Lower lobe of right lung (tissue), 2 donors: Measurements from ENCODE around the gene ST8SIA1. TPM values are rescaled to one million over a fixed set of nuclear protein-coding genes. Genes with fewer than 3 reads are reported as not detected.

Experiments
- ATAC-seq, 2 donors: fragments of 200-7000 bp; cut with Tn5 transposase; one replicate each; pipeline ENCODE4 v1.9.1; 2020 to 2022; ENCODE audit warnings: mild to moderate bottlenecking in 2 of 2, moderate library complexity in 2 of 2
- DNase-seq: peaks from one replicate; pipeline ENCODE4 v3.0.0-alpha.2; 2020
- H3K27ac ChIP-seq: fragments of 200-600 bp; one replicate; pipeline ENCODE4 v1.8.0; 2022
- H3K27me3 ChIP-seq: fragments of 200-600 bp; one replicate; pipeline ENCODE4 v1.8.0; 2022; ENCODE audit warnings: low read depth
- H3K36me3 ChIP-seq: fragments of 200-600 bp; one replicate; pipeline ENCODE4 v1.8.0; 2022; ENCODE audit warnings: mild to moderate bottlenecking
- H3K4me1 ChIP-seq: fragments of 200-600 bp; one replicate; pipeline ENCODE4 v1.8.0; 2022
- H3K4me3 ChIP-seq: fragments of 200-600 bp; one replicate; pipeline ENCODE4 v1.8.0; 2022; ENCODE audit warnings: mild to moderate bottlenecking
- H3K9me3 ChIP-seq: fragments of 200-600 bp; one replicate; pipeline ENCODE4 v1.8.0; 2022
- intact Hi-C: fragments of 100-400 bp; cut with DNase I; formaldehyde crosslinking; loops from one replicate; pipeline ENCODE4 v1.11.0; 2022
- total RNA-seq: library from RNA; stranded (reverse); fragmentation: NEBNext Ultra II Directional; extraction: Animal tissue kit (Norgen Biotek cat#: 25700); gene quantifications from one replicate; pipeline ENCODE4 v1.2.1, GENCODE V29; 2021
- TF ChIP-seq, protein P1 (sequence below): fragments of 200-600 bp; IDR thresholded peaks from one replicate; pipeline ENCODE4 v1.8.0; 2022; ENCODE audit warnings: antibody characterized with exemption, mild to moderate bottlenecking
- donor health status: DM: no; HTN: yes; CAD: no; lungs with severe emphysema.

ST8SIA1 gene
- total RNA-seq, 1 donor from 2014 or later: 9.1 TPM

DNA sequence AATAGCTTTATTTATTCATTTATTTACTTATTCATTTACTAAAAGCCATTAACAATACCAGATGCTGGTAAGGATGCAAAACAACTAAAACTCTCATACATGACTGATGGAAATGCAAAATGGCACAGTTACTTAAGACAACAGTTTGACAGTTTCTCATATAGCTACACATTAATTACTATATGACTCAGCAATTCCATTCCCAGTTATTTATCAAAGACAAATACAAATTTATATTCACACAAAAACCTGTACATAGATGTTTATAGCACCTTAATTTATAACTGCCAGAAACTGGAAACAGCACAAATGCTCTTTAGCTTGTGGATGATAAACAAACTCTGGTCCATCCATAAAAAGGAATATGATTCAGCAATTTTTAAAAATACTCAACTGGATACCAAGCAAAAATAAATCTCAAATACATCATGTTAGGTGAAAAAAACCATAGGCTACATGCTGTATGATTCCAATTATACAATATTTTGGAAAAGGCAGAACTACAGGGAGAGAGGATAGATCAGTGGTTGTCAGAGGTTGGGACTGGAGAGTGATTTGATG, 37.9 kb upstream of the ST8SIA1 start:
- Histone ChIP-seq H3K9me3 (no peaks in the 10 kb centered on the region), H3K4me1 (no peaks in the 10 kb centered on the region), H3K36me3 (no peaks in the 10 kb centered on the region), H3K4me3 (no peak overlapping the region), H3K27me3 (no peaks in the 10 kb centered on the region), H3K27ac (no peak overlapping the region)
- TF ChIP-seq, protein P1, sequence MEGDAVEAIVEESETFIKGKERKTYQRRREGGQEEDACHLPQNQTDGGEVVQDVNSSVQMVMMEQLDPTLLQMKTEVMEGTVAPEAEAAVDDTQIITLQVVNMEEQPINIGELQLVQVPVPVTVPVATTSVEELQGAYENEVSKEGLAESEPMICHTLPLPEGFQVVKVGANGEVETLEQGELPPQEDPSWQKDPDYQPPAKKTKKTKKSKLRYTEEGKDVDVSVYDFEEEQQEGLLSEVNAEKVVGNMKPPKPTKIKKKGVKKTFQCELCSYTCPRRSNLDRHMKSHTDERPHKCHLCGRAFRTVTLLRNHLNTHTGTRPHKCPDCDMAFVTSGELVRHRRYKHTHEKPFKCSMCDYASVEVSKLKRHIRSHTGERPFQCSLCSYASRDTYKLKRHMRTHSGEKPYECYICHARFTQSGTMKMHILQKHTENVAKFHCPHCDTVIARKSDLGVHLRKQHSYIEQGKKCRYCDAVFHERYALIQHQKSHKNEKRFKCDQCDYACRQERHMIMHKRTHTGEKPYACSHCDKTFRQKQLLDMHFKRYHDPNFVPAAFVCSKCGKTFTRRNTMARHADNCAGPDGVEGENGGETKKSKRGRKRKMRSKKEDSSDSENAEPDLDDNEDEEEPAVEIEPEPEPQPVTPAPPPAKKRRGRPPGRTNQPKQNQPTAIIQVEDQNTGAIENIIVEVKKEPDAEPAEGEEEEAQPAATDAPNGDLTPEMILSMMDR: no peak
- DNase-seq (no peak), ATAC-seq (no peak)
- intact Hi-C loops: no loop called here

DNA sequence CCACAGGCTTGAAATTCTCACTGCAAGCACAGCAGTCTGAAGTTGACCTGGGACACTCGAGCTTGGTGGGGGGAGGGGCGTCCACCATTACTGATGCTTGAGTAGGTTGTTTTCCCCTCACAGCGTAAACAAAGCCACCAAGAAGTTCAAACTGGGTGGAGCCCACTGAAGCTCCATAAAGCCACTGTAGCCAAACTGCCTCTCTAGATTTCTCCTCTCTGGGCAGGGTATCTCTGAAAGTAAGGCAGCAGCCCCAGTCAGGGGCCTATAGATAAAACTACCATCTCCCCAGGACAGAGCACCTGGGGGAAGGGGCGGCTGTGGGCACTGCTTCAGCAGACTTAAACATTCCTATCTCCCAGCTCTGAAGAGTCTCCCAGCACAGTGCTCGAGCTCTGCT, 31.7 kb upstream of the ST8SIA1 start:
- Histone ChIP-seq H3K9me3 (no peaks in the 10 kb centered on the region), H3K36me3 (no peaks in the 10 kb centered on the region), H3K4me3 (no peak overlapping the region), H3K27ac (no peak overlapping the region), H3K27me3 (no peaks in the 10 kb centered on the region), H3K4me1 (no peaks in the 10 kb centered on the region)
- ATAC-seq (no peak), DNase-seq (no peak)
- TF ChIP-seq, protein P1: no peak
- intact Hi-C loops: no loop called here

DNA sequence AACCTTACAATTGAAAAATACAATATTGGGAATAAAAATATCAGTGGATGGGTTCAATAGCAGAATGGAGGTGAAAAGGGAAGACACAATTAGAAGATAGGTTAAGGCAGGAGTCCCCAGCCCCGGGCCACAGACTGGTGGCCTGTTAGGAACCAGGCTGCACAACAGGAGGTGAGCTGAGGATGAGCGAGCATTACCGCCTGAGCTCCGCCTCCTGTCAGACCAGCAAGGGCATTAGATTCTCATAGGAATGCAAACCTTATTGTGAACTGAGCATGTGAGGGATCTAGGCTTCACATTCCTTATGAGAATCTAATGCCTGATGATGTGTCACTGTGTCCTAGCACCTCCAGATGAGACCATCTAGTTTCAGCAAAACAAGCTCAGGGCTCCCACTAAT, 27.3 kb upstream of the ST8SIA1 start:
- Histone ChIP-seq H3K4me3 (no peak overlapping the region), H3K9me3 (no peaks in the 10 kb centered on the region), H3K36me3 (no peaks in the 10 kb centered on the region), H3K27me3 (no peaks in the 10 kb centered on the region), H3K4me1 (no peaks in the 10 kb centered on the region), H3K27ac (no peak overlapping the region)
- intact Hi-C loops: no loop called here
- no peak for ATAC-seq
- no peak for DNase-seq
- TF ChIP-seq, protein P1: no peak

DNA sequence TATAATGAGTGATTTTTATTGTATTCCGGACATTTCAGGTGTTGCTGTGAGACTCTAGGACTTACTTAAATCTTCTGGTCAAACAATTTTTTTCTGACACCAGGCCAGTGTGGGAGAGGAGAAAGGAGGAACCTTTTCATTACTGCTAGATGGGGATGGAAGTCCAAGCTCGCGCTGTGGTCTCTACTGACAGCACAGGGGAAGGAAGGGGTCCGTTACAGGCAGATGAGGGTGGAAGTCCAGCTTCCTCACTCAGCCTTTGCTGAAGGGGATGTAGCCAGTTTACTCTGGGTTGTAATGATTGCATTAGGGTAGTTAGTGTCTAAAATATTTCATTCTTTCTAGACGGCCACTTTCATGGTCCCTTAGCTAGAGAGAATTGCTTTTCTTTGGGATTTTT, 26.3 kb upstream of the ST8SIA1 start:
- Histone ChIP-seq H3K9me3 (no peaks in the 10 kb centered on the region), H3K4me1 (no peaks in the 10 kb centered on the region), H3K27ac (no peak overlapping the region), H3K27me3 (no peaks in the 10 kb centered on the region), H3K4me3 (no peak overlapping the region), H3K36me3 (no peaks in the 10 kb centered on the region)
- intact Hi-C loops: no loop called here
- TF ChIP-seq, protein P1: no peak
- DNase-seq: no peak
- no peak for ATAC-seq

DNA sequence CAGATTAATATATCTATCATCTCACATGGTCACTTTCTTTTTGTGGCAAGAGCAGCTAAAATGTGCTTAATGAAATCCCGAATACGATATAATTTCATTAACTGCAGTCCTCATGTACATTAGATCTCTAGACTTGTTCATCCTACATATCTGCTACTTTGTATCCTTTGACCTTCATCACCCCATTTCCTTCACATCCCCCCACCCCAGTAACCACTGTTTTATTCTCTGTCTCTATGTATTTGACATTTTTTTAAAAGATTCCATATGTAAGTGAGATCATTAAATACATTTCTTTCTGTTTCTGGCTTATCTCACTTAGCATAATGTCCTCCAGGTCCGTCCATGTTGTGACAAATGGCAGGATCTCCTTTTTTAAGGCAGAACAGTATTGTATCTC, 23.0 kb upstream of the ST8SIA1 start:
- TF ChIP-seq, protein P1: no peak
- no peak for DNase-seq
- Histone ChIP-seq H3K36me3 (no peaks in the 10 kb centered on the region), H3K27me3 (no peaks in the 10 kb centered on the region), H3K9me3 (no peaks in the 10 kb centered on the region), H3K4me1 (no peaks in the 10 kb centered on the region), H3K27ac (no peak overlapping the region), H3K4me3 (no peak overlapping the region)
- ATAC-seq: no peak
- intact Hi-C loops: no loop called here

DNA sequence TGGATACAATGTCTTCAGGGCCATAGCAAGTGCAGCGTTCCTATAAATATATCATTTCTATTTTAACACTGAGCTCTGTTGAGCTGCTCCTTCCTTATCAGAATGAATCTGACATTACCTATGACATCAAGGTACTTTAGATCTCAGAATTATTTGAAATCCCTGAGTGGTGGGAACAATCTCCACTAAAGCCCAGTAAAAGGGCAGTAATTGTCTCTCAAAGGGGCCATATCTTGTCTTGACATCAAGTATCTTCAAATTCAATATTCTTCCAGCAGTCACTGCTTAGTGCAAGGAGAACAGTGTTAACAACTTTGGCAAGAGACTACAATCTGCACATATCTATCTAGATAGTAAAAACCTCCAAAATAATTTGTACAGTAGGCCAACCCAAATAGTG, 21.7 kb upstream of the ST8SIA1 start:
- no peaks in the 10 kb centered on the region for H3K36me3 ChIP-seq
- H3K9me3 ChIP-seq: no peaks in the 10 kb centered on the region
- H3K27me3 ChIP-seq: no peaks in the 10 kb centered on the region
- TF ChIP-seq, protein P1: no peak
- intact Hi-C loops: no loop called here
- ATAC-seq: no peak
- no peaks in the 10 kb centered on the region for H3K4me1 ChIP-seq
- DNase-seq: no peak
- H3K27ac ChIP-seq: no peak overlapping the region
- H3K4me3 ChIP-seq: no peak overlapping the region
